ENCODE data around the gene RC3H1. TPM values are rescaled to one million over a fixed set of nuclear protein-coding genes. Genes with fewer than 3 reads are reported as not detected.

Gene RC3H1
- total RNA-seq, 1 donor from 2014 or later: 32.8 TPM

DNA sequence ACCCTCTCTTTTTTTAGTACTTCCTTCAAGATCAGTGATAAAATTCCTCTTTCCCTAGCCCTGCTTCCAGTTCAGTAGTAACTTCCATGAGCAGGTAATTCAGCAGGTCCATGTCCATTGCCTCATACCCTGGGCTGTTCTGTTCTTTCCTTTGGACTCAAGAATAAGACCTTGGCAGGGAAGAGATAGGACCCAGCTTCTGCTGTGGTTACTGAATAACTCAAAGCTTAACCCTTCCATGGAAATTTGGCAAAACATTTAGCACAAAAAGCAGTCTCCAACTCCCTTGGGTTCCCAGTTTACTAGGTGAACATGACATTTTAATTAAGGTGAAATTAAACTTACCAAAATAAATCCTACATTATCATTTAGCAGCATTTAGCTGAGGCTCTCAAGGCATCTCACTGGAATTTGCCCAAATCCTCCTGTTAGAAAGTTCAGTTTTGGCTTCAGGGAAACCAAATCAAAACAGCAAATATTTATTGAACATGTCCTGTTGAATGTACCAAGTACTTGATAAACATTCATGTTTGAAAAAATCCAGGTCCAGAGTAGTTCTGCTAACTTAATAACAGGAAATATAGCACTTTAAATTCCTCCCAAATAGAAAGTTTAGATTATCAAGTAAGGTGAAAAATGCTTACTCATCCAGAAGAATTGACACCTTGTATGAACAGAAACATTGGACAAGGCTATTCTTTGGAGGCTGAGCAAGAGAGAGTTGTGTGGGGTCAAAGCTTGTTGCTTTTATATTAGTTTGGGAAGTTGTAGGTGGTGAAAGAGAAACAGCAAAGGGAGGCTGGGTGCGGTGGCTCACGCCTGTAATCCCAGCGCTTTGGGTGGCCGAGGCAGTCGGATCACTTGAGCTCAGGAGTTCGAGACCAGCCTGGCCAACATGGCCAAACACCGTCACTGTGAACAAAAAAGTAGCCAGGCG lies 96.6 kb downstream of the RC3H1 start:
- TF ChIP-seq, protein P1, sequence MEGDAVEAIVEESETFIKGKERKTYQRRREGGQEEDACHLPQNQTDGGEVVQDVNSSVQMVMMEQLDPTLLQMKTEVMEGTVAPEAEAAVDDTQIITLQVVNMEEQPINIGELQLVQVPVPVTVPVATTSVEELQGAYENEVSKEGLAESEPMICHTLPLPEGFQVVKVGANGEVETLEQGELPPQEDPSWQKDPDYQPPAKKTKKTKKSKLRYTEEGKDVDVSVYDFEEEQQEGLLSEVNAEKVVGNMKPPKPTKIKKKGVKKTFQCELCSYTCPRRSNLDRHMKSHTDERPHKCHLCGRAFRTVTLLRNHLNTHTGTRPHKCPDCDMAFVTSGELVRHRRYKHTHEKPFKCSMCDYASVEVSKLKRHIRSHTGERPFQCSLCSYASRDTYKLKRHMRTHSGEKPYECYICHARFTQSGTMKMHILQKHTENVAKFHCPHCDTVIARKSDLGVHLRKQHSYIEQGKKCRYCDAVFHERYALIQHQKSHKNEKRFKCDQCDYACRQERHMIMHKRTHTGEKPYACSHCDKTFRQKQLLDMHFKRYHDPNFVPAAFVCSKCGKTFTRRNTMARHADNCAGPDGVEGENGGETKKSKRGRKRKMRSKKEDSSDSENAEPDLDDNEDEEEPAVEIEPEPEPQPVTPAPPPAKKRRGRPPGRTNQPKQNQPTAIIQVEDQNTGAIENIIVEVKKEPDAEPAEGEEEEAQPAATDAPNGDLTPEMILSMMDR (IDR thresholded peaks at IDR 0.05): no peak
- TF ChIP-seq EZH2 (IDR thresholded peaks at IDR 0.05): no peak
- no peak for TF ChIP-seq EZH2phosphoT487 (IDR thresholded peaks at IDR 0.05)
- Mint-ChIP-seq H3K36me3 (peaks cover 9% of the 10 kb centered on the region), H3K4me1 (no peaks in the 10 kb centered on the region), H3K27me3 (ENCODE audit: insufficient read depth, low read depth) (no peaks in the 10 kb centered on the region), H3K9me3 (no peaks in the 10 kb centered on the region), H3K27ac (no peak overlapping the region), H3K4me3 (no peak overlapping the region)
- Histone ChIP-seq H3F3A (ENCODE audit: low read depth) (peaks cover 13% of the 10 kb centered on the region), H3K27ac (no peak overlapping the region), H3K9me3 (ENCODE audit: low read depth) (no peaks in the 10 kb centered on the region), H3K4me2 (no peak overlapping the region), H3K79me2 (ENCODE audit: low read depth) (no peaks in the 10 kb centered on the region), H3K27me3 (no peaks in the 10 kb centered on the region), H3K36me3 (no peaks in the 10 kb centered on the region), H3K4me1 (no peaks in the 10 kb centered on the region), H2AFZ (replicated peaks) (no peak overlapping the region), H3K4me3 (no peak overlapping the region), H3K9ac (no peak overlapping the region), H4K20me1 (ENCODE audit: low read depth) (no peaks in the 10 kb centered on the region)
- no peak for DNase-seq (ENCODE audit: low spot score)

DNA sequence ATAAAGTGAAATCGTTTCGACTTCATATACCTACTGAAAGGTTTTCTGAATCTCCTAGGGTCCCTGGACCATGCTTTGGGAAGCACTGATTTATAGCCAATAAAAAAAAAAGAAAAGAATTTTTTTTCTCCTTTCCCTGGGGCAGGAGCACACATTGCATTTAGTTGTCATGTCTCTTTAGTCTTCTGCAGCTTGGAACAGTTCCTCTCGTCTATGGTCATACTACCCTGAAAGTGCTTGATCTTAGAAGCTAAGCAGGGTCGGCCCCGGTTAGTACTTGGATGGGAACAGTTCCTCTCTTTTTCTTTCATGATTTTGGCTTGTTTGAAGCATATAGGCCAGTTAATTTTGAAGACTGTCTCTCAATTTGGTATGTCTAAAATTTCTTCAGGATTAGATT lies 101.3 kb downstream of the RC3H1 start:
- Histone ChIP-seq H3K27me3 (no peaks in the 10 kb centered on the region), H3K4me3 (no peak overlapping the region), H4K20me1 (ENCODE audit: low read depth) (no peaks in the 10 kb centered on the region), H3F3A (ENCODE audit: low read depth) (no peaks in the 10 kb centered on the region), H3K27ac (no peak overlapping the region), H2AFZ (replicated peaks) (no peak overlapping the region), H3K4me2 (no peak overlapping the region), H3K79me2 (ENCODE audit: low read depth) (no peaks in the 10 kb centered on the region), H3K9me3 (ENCODE audit: low read depth) (no peaks in the 10 kb centered on the region), H3K9ac (no peak overlapping the region), H3K4me1 (no peaks in the 10 kb centered on the region), H3K36me3 (no peaks in the 10 kb centered on the region)
- peaks cover 3% of the 10 kb centered on the region for H3K36me3 Mint-ChIP-seq
- TF ChIP-seq EZH2phosphoT487 (IDR thresholded peaks at IDR 0.05) (no peak), EZH2 (IDR thresholded peaks at IDR 0.05) (no peak)
- TF ChIP-seq, protein P1 (IDR thresholded peaks at IDR 0.05): no peak
- no peak for DNase-seq (ENCODE audit: low spot score)
- H3K4me3 Mint-ChIP-seq: no peak overlapping the region
- peaks cover 1% of the 10 kb centered on the region for H3K9me3 Mint-ChIP-seq
- no peaks in the 10 kb centered on the region for H3K4me1 Mint-ChIP-seq
- H3K27ac Mint-ChIP-seq: no peak overlapping the region
- no peaks in the 10 kb centered on the region for H3K27me3 Mint-ChIP-seq (ENCODE audit: insufficient read depth, low read depth)

- no peak overlapping the region for H3K4me2 ChIP-seq
- Mint-ChIP-seq H3K4me1 (no peaks in the 10 kb centered on the region), H3K36me3 (no peaks in the 10 kb centered on the region), H3K9me3 (peaks cover 4% of the 10 kb centered on the region), H3K27ac (no peak overlapping the region), H3K4me3 (no peak overlapping the region), H3K27me3 (ENCODE audit: insufficient read depth, low read depth) (no peaks in the 10 kb centered on the region)
- no peaks in the 10 kb centered on the region for H4K20me1 ChIP-seq (ENCODE audit: low read depth)
- no peak overlapping the region for H3K9ac ChIP-seq
- no peaks in the 10 kb centered on the region for H3F3A ChIP-seq (ENCODE audit: low read depth)
- no peaks in the 10 kb centered on the region for H3K9me3 ChIP-seq (ENCODE audit: low read depth)
- no peak overlapping the region for H2AFZ ChIP-seq (replicated peaks)
- H3K27ac ChIP-seq: no peak overlapping the region
- no peaks in the 10 kb centered on the region for H3K4me1 ChIP-seq
- H3K27me3 ChIP-seq: no peaks in the 10 kb centered on the region
- H3K79me2 ChIP-seq (ENCODE audit: low read depth): no peaks in the 10 kb centered on the region
- TF ChIP-seq EZH2phosphoT487 (IDR thresholded peaks at IDR 0.05) (no peak), EZH2 (IDR thresholded peaks at IDR 0.05) (no peak)
- TF ChIP-seq, protein P1 (IDR thresholded peaks at IDR 0.05): no peak
- no peak for DNase-seq (ENCODE audit: low spot score)
- no peak overlapping the region for H3K4me3 ChIP-seq
- no peaks in the 10 kb centered on the region for H3K36me3 ChIP-seq
These were observed 104.3 kb downstream of the RC3H1 start for GRCh38 chr1:173917635-173918493.

Data from neural progenitor cell (in vitro differentiated cells).